K562 (cell line): ENCODE results near the gene COPS4.

Source experiments
- ADNP ChIP-seq: fragments of 200-800 bp; sonication (Bioruptor generic); IDR thresholded peaks from 2 replicates; pipeline ENCODE4 v1.6.1; 2016; ENCODE audit warnings: missing genetic modification characterization, missing compliant biosample characterization
- CBX3 ChIP-seq, 2 experiments: IDR thresholded peaks; 1 replicate in 1 of 2; 2 replicates in 1 of 2; pipeline ENCODE4 v1.6.1; 2012; ENCODE audit warnings: inconsistent platforms in 2 of 2, low read length in 2 of 2, borderline replicate concordance in 1 of 2, control low read depth in 1 of 2
- SMARCE1 ChIP-seq: fragments of 450-650 bp; IDR thresholded peaks from 2 replicates; pipeline ENCODE4 v1.7.1; 2016; ENCODE audit warnings: mild to moderate bottlenecking
- ZEB2 ChIP-seq: fragments of 450-650 bp; IDR thresholded peaks from 2 replicates; pipeline ENCODE4 v1.6.1; 2016
- ZNF431 ChIP-seq: sonication (generic); formaldehyde crosslinking; IDR thresholded peaks from 2 replicates; pipeline ENCODE4 v1.8.0; 2022; ENCODE audit warnings: mild to moderate bottlenecking, missing genetic modification reagents
- TF ChIP-seq, protein P1 (sequence below), 3 experiments: IDR thresholded peaks in 2 of 3; conservative IDR thresholded peaks in 1 of 3; 2 replicates each; pipeline ENCODE4 v1.5.1; 2011 to 2012; ENCODE audit warnings: low read length in 3 of 3, mild to moderate bottlenecking in 3 of 3, control low read depth in 2 of 3, improper control_type of control experiment in 1 of 3, inconsistent platforms in 1 of 3, low read depth in 1 of 3, mixed read lengths in 1 of 3, moderate library complexity in 1 of 3; ENCODE audit not compliant: insufficient read depth in 2 of 3

DNA sequence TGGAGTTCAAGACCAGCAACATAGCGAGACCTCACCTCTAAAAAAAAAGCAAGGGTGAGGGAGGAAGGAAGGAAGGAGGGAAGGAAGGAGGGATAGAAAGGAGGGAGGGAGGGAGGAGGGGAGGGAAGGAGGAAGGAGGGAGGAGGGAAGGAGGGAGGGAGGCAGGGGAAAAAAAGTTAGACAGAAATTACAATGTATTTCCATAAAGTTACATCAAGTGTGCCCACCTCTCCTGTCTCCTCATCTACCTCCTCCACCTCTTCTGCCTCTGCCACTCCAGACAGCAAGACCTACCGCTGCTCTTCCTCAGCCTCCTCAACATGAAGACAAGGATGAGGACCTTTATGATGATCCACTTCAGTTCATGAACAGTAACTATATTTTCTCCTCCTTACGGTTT, 32.7 kb upstream of the COPS4 start:
- TF ChIP-seq ZEB2: no peak
- no peak for TF ChIP-seq ZNF431 (CRISPR knock-in tag)
- no peak for TF ChIP-seq ADNP (tag)
- TF ChIP-seq, protein P1, sequence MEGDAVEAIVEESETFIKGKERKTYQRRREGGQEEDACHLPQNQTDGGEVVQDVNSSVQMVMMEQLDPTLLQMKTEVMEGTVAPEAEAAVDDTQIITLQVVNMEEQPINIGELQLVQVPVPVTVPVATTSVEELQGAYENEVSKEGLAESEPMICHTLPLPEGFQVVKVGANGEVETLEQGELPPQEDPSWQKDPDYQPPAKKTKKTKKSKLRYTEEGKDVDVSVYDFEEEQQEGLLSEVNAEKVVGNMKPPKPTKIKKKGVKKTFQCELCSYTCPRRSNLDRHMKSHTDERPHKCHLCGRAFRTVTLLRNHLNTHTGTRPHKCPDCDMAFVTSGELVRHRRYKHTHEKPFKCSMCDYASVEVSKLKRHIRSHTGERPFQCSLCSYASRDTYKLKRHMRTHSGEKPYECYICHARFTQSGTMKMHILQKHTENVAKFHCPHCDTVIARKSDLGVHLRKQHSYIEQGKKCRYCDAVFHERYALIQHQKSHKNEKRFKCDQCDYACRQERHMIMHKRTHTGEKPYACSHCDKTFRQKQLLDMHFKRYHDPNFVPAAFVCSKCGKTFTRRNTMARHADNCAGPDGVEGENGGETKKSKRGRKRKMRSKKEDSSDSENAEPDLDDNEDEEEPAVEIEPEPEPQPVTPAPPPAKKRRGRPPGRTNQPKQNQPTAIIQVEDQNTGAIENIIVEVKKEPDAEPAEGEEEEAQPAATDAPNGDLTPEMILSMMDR (IDR thresholded peaks at IDR 0.05 in 2 of 3, conservative IDR thresholded peaks at IDR 0.05 in 1 of 3; ENCODE audit: insufficient read depth in 2 of 3, low read depth in 1 of 3, low read length in 3 of 3): no peak
- TF ChIP-seq CBX3 (IDR thresholded peaks at IDR 0.05; ENCODE audit: borderline replicate concordance in 1 of 2, low read length in 2 of 2): no peak
- TF ChIP-seq SMARCE1: no peak
